Measurements from ENCODE around the gene AOC1.

DNA sequence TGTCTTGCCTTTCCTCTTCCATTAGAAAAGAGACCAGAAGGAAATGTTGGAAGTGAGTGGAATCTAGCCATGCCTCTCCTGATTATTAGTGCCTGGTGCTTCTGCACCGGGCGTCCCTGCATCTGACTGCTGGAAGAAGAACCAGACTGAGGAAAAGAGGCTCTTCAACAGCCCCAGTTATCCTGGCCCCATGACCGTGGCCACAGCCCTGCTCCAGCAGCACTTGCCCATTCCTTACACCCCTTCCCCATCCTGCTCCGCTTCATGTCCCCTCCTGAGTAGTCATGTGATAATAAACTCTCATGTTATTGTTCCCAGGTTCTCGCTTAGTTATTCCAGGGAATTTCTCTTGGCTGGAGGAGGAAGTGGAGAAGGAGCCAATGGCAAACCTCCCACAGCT lies 47.5 kb upstream of the AOC1 start:
- TF ChIP-seq, protein P1, sequence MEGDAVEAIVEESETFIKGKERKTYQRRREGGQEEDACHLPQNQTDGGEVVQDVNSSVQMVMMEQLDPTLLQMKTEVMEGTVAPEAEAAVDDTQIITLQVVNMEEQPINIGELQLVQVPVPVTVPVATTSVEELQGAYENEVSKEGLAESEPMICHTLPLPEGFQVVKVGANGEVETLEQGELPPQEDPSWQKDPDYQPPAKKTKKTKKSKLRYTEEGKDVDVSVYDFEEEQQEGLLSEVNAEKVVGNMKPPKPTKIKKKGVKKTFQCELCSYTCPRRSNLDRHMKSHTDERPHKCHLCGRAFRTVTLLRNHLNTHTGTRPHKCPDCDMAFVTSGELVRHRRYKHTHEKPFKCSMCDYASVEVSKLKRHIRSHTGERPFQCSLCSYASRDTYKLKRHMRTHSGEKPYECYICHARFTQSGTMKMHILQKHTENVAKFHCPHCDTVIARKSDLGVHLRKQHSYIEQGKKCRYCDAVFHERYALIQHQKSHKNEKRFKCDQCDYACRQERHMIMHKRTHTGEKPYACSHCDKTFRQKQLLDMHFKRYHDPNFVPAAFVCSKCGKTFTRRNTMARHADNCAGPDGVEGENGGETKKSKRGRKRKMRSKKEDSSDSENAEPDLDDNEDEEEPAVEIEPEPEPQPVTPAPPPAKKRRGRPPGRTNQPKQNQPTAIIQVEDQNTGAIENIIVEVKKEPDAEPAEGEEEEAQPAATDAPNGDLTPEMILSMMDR (IDR thresholded peaks at IDR 0.05; ENCODE audit: low read depth, low read length, missing input control): no peak
- TF ChIP-seq GABPA (IDR thresholded peaks at IDR 0.05 in 1 of 2, conservative IDR thresholded peaks at IDR 0.05 in 1 of 2) (no peak), FOXA2 (IDR thresholded peaks at IDR 0.05) (no peak), JUND (IDR thresholded peaks at IDR 0.05) (no peak), HNF4G (IDR thresholded peaks at IDR 0.05) (no peak), RXRA (IDR thresholded peaks at IDR 0.05) (no peak), FOXA1 (IDR thresholded peaks at IDR 0.05) (no peak), EGR1 (IDR thresholded peaks at IDR 0.05; ENCODE audit: low read depth in 2 of 2) (no peak), NR2F2 (IDR thresholded peaks at IDR 0.05) (no peak), SP1 (IDR thresholded peaks at IDR 0.05) (no peak)
- TF ChIP-seq, protein P2, sequence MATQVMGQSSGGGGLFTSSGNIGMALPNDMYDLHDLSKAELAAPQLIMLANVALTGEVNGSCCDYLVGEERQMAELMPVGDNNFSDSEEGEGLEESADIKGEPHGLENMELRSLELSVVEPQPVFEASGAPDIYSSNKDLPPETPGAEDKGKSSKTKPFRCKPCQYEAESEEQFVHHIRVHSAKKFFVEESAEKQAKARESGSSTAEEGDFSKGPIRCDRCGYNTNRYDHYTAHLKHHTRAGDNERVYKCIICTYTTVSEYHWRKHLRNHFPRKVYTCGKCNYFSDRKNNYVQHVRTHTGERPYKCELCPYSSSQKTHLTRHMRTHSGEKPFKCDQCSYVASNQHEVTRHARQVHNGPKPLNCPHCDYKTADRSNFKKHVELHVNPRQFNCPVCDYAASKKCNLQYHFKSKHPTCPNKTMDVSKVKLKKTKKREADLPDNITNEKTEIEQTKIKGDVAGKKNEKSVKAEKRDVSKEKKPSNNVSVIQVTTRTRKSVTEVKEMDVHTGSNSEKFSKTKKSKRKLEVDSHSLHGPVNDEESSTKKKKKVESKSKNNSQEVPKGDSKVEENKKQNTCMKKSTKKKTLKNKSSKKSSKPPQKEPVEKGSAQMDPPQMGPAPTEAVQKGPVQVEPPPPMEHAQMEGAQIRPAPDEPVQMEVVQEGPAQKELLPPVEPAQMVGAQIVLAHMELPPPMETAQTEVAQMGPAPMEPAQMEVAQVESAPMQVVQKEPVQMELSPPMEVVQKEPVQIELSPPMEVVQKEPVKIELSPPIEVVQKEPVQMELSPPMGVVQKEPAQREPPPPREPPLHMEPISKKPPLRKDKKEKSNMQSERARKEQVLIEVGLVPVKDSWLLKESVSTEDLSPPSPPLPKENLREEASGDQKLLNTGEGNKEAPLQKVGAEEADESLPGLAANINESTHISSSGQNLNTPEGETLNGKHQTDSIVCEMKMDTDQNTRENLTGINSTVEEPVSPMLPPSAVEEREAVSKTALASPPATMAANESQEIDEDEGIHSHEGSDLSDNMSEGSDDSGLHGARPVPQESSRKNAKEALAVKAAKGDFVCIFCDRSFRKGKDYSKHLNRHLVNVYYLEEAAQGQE (IDR thresholded peaks at IDR 0.05): no peak
- TF ChIP-seq, protein P3, sequence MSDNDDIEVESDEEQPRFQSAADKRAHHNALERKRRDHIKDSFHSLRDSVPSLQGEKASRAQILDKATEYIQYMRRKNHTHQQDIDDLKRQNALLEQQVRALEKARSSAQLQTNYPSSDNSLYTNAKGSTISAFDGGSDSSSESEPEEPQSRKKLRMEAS (IDR thresholded peaks at IDR 0.05): no peak
- TF ChIP-seq, protein P4, sequence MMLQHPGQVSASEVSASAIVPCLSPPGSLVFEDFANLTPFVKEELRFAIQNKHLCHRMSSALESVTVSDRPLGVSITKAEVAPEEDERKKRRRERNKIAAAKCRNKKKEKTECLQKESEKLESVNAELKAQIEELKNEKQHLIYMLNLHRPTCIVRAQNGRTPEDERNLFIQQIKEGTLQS (IDR thresholded peaks at IDR 0.05): no peak
- TF ChIP-seq, protein P5, sequence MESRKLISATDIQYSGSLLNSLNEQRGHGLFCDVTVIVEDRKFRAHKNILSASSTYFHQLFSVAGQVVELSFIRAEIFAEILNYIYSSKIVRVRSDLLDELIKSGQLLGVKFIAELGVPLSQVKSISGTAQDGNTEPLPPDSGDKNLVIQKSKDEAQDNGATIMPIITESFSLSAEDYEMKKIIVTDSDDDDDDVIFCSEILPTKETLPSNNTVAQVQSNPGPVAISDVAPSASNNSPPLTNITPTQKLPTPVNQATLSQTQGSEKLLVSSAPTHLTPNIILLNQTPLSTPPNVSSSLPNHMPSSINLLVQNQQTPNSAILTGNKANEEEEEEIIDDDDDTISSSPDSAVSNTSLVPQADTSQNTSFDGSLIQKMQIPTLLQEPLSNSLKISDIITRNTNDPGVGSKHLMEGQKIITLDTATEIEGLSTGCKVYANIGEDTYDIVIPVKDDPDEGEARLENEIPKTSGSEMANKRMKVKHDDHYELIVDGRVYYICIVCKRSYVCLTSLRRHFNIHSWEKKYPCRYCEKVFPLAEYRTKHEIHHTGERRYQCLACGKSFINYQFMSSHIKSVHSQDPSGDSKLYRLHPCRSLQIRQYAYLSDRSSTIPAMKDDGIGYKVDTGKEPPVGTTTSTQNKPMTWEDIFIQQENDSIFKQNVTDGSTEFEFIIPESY (IDR thresholded peaks at IDR 0.05): no peak

All from liver (tissue), 3 donors.